NCI-H748 treated with DMSO at 0.1 percent for 48 hours (cell line): ENCODE results near the gene RFC4.

Experiments
- DNase-seq: peaks from one replicate; lab custom pipeline; 2025; lab: John Stamatoyannopoulos, UW

The RFC4 gene

DNA sequence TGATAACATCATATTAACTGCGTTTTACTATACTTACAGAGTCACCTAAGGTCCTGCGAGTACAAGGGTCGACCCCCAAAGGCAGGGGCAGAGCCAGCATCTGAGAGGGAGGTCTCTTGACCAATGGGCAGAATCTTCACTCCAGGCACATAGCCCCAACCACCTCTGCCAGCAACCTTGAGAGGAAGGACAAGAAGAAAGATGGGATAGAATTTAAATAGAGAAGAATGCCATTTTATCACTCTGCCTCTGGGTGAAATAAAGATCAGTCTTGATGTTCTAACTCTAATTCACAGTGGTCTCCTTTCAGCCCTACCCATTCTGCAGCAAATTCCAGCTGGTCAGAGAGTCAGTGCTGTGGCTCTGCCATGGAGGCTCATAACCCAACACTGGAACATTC is 62.6 kb downstream of the RFC4 start:
- DNase-seq = no peak

DNA sequence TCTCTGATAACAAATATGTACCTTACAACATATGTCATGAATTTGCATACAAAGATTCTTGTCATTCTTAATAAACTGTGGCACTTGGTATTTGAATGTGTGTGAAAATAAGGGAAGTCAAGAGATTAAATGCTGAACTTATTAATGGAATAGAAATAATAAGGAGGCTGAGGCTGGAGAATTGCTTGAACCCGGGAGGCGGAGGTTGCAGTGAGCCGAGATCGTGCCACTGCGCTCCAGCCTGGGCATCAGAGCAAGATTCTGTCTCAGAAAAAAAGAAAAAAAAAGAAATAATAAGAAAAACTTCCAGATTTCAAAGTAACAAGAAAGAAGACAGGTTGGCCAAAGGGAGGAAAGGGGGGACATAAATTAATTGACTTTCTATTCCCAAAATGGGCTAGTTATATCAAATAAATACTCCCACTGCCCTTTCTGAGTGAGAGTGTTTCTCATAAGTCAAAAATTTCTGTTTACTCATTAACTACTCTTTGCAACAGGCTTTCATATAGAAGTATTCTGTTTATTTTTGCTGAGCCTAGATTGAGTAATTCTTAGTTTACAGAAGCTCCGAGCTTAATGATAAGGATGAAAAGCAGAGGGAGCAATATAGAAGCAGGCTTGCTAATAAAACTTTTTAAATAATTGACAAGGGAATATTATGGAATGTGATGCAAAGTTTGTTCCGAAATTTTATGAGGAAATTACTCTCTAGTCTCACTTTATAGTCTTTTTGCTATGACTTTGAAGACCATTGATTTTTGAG is 63.5 kb downstream of the RFC4 start:
- no peak for DNase-seq
